HepG2 (cell line): ENCODE results near the gene STRN4. TPM values are rescaled to one million over a fixed set of nuclear protein-coding genes. Genes with fewer than 3 reads are reported as not detected.
A peak's percentile ranks its signal among the peaks of the same experiment; 100 is the strongest.

Experiments used
- ADNP ChIP-seq: sonication (generic); formaldehyde crosslinking; IDR thresholded peaks from 2 replicates; pipeline ENCODE4 v1.4.0; 2020; ENCODE audit warnings: missing genetic modification reagents
- DNMT3B ChIP-seq: conservative IDR thresholded peaks from 2 replicates; pipeline ENCODE4 v1.6.1; 2016; ENCODE audit warnings: missing biosample characterization, control low read depth
- ELF3 ChIP-seq: IDR thresholded peaks from 2 replicates; pipeline ENCODE4 v1.6.1; 2016; ENCODE audit warnings: missing genetic modification reagents, missing compliant biosample characterization
- KLF6 ChIP-seq: IDR thresholded peaks from 2 replicates; pipeline ENCODE4 v1.8.0; 2016; ENCODE audit warnings: missing biosample characterization, missing genetic modification reagents
- NCOA2 ChIP-seq: sonication (generic); formaldehyde crosslinking; IDR thresholded peaks from 2 replicates; pipeline ENCODE4 v1.8.0; 2022; ENCODE audit warnings: inconsistent platforms
- RFX3 ChIP-seq: IDR thresholded peaks from 2 replicates; pipeline ENCODE4 v1.6.1; 2016; ENCODE audit warnings: missing biosample characterization, missing genetic modification reagents
- SNAPC5 ChIP-seq: sonication (generic); formaldehyde crosslinking; IDR thresholded peaks from 2 replicates; pipeline ENCODE4 v1.8.1; 2023; ENCODE audit warnings: mild to moderate bottlenecking, missing genetic modification reagents, borderline replicate concordance
- SP140L ChIP-seq: sonication (generic); formaldehyde crosslinking; IDR thresholded peaks from 2 replicates; pipeline ENCODE4 v1.4.0; 2020; ENCODE audit warnings: missing genetic modification reagents, borderline replicate concordance
- SP4 ChIP-seq: sonication (generic); formaldehyde crosslinking; IDR thresholded peaks from 2 replicates; pipeline ENCODE4 v1.8.1; 2023; ENCODE audit warnings: mild to moderate bottlenecking, missing genetic modification reagents
- TGIF2 ChIP-seq: IDR thresholded peaks from 2 replicates; pipeline ENCODE4 v1.6.1; 2016; ENCODE audit warnings: control low read depth, missing compliant biosample characterization
- YEATS4 ChIP-seq: sonication (generic); formaldehyde crosslinking; IDR thresholded peaks from 2 replicates; pipeline ENCODE4 v1.4.0; 2020; ENCODE audit warnings: missing genetic modification reagents, borderline replicate concordance
- ZBED4 ChIP-seq: sonication (generic); formaldehyde crosslinking; IDR thresholded peaks from 2 replicates; pipeline ENCODE4 v1.4.0; 2020; ENCODE audit warnings: missing genetic modification reagents, borderline replicate concordance
- ZMYM4 ChIP-seq: sonication (generic); formaldehyde crosslinking; IDR thresholded peaks from 2 replicates; pipeline ENCODE4 v1.8.1; 2023; ENCODE audit warnings: mild to moderate bottlenecking, missing genetic modification reagents
- ZNF12 ChIP-seq: sonication (generic); formaldehyde crosslinking; IDR thresholded peaks from 2 replicates; pipeline ENCODE4 v1.5.0; 2020; ENCODE audit warnings: missing genetic modification reagents
- ZNF138 ChIP-seq: sonication (generic); formaldehyde crosslinking; IDR thresholded peaks from 2 replicates; pipeline ENCODE4 v1.5.0; 2020; ENCODE audit warnings: mild to moderate bottlenecking, low read depth, missing genetic modification reagents
- polyA plus RNA-seq, 8 experiments: library from polyadenylated mRNA; depleted of rRNA in 3 of 8; stranded (reverse) in 7 of 8; unstranded in 1 of 8; fragments of >200 nt; fragmentation: Illumina TruSeq in 4 of 8; extraction: Trizol in 4 of 8; gene quantifications; 2 replicates each; pipeline versions ENCODE4 v1.2.1 to v1.2.3, GENCODE V29; 2011 to 2016; ENCODE audit warnings: low read depth in 4 of 8, missing spikeins in 1 of 8, mixed read lengths in 1 of 8; ENCODE audit not compliant: insufficient read depth in 1 of 8
- total RNA-seq, 5 experiments: library from RNA; depleted of rRNA; stranded (reverse); fragments of >200 nt; fragmentation: Illumina TruSeq; extraction: Trizol; gene quantifications; 2 replicates each; pipeline ENCODE4 v1.2.3, GENCODE V29; 2016; ENCODE audit warnings: low read depth in 1 of 5
- TF ChIP-seq, protein P1 (sequence below): sonication (generic); formaldehyde crosslinking; conservative IDR thresholded peaks from 2 replicates; pipeline ENCODE4 v1.8.0; 2022; ENCODE audit warnings: missing genetic modification reagents
- TF ChIP-seq, protein P2 (sequence below): sonication (generic); formaldehyde crosslinking; IDR thresholded peaks from 2 replicates; pipeline ENCODE4 v1.5.0; 2020; ENCODE audit warnings: mild to moderate bottlenecking, missing genetic modification reagents
- TF ChIP-seq, protein P3 (sequence below): sonication (generic); formaldehyde crosslinking; IDR thresholded peaks from 2 replicates; pipeline ENCODE4 v1.5.0; 2020; ENCODE audit warnings: missing genetic modification reagents
- TF ChIP-seq, protein P4 (sequence below): sonication (generic); formaldehyde crosslinking; IDR thresholded peaks from 2 replicates; pipeline ENCODE4 v1.4.0; 2020; ENCODE audit warnings: missing genetic modification reagents

STRN4 gene
- total and polyA plus RNA-seq, 2 of the 13 experiments (the other 11 are each of a cell fraction or from before 2014, with no cell fraction given) = 43.1 to 57.3 TPM

- TF ChIP-seq, protein P1, sequence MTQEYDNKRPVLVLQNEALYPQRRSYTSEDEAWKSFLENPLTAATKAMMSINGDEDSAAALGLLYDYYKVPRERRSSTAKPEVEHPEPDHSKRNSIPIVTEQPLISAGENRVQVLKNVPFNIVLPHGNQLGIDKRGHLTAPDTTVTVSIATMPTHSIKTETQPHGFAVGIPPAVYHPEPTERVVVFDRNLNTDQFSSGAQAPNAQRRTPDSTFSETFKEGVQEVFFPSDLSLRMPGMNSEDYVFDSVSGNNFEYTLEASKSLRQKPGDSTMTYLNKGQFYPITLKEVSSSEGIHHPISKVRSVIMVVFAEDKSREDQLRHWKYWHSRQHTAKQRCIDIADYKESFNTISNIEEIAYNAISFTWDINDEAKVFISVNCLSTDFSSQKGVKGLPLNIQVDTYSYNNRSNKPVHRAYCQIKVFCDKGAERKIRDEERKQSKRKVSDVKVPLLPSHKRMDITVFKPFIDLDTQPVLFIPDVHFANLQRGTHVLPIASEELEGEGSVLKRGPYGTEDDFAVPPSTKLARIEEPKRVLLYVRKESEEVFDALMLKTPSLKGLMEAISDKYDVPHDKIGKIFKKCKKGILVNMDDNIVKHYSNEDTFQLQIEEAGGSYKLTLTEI = no peak
- peak; percentile 85 for TF ChIP-seq TGIF2 (CRISPR knock-in tag)
- TF ChIP-seq, protein P2, sequence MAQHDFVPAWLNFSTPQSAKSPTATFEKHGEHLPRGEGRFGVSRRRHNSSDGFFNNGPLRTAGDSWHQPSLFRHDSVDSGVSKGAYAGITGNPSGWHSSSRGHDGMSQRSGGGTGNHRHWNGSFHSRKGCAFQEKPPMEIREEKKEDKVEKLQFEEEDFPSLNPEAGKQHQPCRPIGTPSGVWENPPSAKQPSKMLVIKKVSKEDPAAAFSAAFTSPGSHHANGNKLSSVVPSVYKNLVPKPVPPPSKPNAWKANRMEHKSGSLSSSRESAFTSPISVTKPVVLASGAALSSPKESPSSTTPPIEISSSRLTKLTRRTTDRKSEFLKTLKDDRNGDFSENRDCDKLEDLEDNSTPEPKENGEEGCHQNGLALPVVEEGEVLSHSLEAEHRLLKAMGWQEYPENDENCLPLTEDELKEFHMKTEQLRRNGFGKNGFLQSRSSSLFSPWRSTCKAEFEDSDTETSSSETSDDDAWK (CRISPR knock-in tag) = no peak
- no peak for TF ChIP-seq RFX3 (CRISPR knock-in tag)
- TF ChIP-seq ZNF138 (CRISPR knock-in tag) = no peak
- peak; percentile 92 for TF ChIP-seq ELF3
- TF ChIP-seq, protein P3, sequence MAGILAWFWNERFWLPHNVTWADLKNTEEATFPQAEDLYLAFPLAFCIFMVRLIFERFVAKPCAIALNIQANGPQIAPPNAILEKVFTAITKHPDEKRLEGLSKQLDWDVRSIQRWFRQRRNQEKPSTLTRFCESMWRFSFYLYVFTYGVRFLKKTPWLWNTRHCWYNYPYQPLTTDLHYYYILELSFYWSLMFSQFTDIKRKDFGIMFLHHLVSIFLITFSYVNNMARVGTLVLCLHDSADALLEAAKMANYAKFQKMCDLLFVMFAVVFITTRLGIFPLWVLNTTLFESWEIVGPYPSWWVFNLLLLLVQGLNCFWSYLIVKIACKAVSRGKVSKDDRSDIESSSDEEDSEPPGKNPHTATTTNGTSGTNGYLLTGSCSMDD (CRISPR knock-in tag) = no peak
- TF ChIP-seq SNAPC5 = 0 out of 2 replicates have a peak, but pooled peaks have one; percentile 44
- TF ChIP-seq ADNP (CRISPR knock-in tag) = 0 out of 2 replicates have a peak, but pooled peaks have one; percentile 26
- 0 out of 2 replicates have a peak, but pooled peaks have one; percentile 18 for TF ChIP-seq SP140L (CRISPR knock-in tag)
- peak; percentile 88 for TF ChIP-seq YEATS4
- TF ChIP-seq ZMYM4 (CRISPR knock-in tag) = no peak
- TF ChIP-seq ZBED4 (CRISPR knock-in tag) = peak; percentile 36; the same call in 1 of the 2 replicates
- TF ChIP-seq, protein P4, sequence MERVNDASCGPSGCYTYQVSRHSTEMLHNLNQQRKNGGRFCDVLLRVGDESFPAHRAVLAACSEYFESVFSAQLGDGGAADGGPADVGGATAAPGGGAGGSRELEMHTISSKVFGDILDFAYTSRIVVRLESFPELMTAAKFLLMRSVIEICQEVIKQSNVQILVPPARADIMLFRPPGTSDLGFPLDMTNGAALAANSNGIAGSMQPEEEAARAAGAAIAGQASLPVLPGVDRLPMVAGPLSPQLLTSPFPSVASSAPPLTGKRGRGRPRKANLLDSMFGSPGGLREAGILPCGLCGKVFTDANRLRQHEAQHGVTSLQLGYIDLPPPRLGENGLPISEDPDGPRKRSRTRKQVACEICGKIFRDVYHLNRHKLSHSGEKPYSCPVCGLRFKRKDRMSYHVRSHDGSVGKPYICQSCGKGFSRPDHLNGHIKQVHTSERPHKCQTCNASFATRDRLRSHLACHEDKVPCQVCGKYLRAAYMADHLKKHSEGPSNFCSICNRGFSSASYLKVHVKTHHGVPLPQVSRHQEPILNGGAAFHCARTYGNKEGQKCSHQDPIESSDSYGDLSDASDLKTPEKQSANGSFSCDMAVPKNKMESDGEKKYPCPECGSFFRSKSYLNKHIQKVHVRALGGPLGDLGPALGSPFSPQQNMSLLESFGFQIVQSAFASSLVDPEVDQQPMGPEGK (CRISPR knock-in tag) = peak; percentile 73
- peak; percentile 35; the same call in 1 of the 2 replicates for TF ChIP-seq NCOA2 (CRISPR knock-in tag)
- no peak for TF ChIP-seq SP4 (CRISPR knock-in tag)
- TF ChIP-seq DNMT3B (CRISPR knock-in tag) = no peak
- TF ChIP-seq ZNF12 (CRISPR knock-in tag) = peak; percentile 69; the same call in 1 of the 2 replicates
- TF ChIP-seq KLF6 = peak; percentile 48; the same call in 1 of the 2 replicates
Measured at GRCh38 chr19:46784262-46785053, 38.2 kb upstream of the STRN4 start (continued).
